ENCODE measurements around the gene TIGD3.

DNA sequence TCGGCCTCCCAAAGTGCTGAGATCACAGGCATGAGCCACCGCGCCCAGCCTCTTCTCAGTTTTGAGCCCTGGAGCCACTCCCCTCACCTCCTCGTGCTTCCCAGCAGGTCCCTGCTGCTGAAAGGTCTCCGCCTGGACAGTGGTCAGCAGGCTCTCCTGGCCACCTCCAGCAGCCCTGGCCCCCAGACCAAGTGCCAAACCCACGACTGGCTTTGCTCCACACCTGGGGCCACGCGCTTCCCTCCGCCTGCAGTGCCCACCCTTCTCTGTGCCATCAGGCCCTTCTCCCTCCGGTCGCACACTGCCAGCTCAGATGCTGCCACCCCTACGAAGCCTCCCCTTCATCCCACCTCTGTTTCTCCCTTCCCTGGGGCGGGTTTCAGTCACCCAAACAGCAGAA lies 44.7 kb downstream of the TIGD3 start:
- TF ChIP-seq, protein P1, sequence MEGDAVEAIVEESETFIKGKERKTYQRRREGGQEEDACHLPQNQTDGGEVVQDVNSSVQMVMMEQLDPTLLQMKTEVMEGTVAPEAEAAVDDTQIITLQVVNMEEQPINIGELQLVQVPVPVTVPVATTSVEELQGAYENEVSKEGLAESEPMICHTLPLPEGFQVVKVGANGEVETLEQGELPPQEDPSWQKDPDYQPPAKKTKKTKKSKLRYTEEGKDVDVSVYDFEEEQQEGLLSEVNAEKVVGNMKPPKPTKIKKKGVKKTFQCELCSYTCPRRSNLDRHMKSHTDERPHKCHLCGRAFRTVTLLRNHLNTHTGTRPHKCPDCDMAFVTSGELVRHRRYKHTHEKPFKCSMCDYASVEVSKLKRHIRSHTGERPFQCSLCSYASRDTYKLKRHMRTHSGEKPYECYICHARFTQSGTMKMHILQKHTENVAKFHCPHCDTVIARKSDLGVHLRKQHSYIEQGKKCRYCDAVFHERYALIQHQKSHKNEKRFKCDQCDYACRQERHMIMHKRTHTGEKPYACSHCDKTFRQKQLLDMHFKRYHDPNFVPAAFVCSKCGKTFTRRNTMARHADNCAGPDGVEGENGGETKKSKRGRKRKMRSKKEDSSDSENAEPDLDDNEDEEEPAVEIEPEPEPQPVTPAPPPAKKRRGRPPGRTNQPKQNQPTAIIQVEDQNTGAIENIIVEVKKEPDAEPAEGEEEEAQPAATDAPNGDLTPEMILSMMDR (IDR thresholded peaks at IDR 0.05): no peak
- no peak for TF ChIP-seq POLR2AphosphoS5 (IDR thresholded peaks at IDR 0.05)
